Astrocyte (in vitro differentiated cells and primary cell): ENCODE results near the gene CNKSR3. TPM values are rescaled to one million over a fixed set of nuclear protein-coding genes. Genes with fewer than 3 reads are reported as not detected.

ENCODE experiments used
- DNase-seq: peaks from one replicate; pipeline ENCODE4 v3.0.0-alpha.2; 2010; ENCODE audit warnings: low read depth
- FAIRE-seq: peaks from 2 replicates; lab custom pipeline; 2011; peaks lifted over from hg19 to GRCh38; lab: Jason Lieb, UNC
- H2AFZ ChIP-seq: 2 replicates; pipeline ENCODE4 v1.6.0; 2012; ENCODE audit warnings: low read depth, low read length, inconsistent platforms
- H3K27ac ChIP-seq: 2 replicates; pipeline ENCODE4 v1.5.1; 2011; ENCODE audit warnings: low read depth, low read length, inconsistent platforms
- H3K27me3 ChIP-seq: 2 replicates; pipeline ENCODE4 v1.6.0; 2011; ENCODE audit warnings: low read length, inconsistent platforms; ENCODE audit not compliant: insufficient read depth
- H3K36me3 ChIP-seq: 2 replicates; pipeline ENCODE4 v1.5.1; 2011; ENCODE audit warnings: low read length, inconsistent platforms; ENCODE audit not compliant: insufficient read depth
- H3K4me1 ChIP-seq: 2 replicates; pipeline ENCODE4 v1.5.1; 2011; ENCODE audit warnings: low read length, inconsistent platforms; ENCODE audit not compliant: insufficient read depth
- H3K4me2 ChIP-seq: 2 replicates; pipeline ENCODE4 v1.6.0; 2012; ENCODE audit warnings: low read length, inconsistent platforms
- H3K4me3 ChIP-seq: 2 replicates; pipeline ENCODE4 v1.5.1; 2011; ENCODE audit warnings: low read depth, mild to moderate bottlenecking, low read length, inconsistent platforms; ENCODE audit not compliant: insufficient read depth
- H3K79me2 ChIP-seq: 2 replicates; pipeline ENCODE4 v1.6.0; 2012; ENCODE audit warnings: mild to moderate bottlenecking, low read length, inconsistent platforms; ENCODE audit not compliant: insufficient read depth
- H3K9ac ChIP-seq: 2 replicates; pipeline ENCODE4 v1.6.0; 2012; ENCODE audit warnings: mild to moderate bottlenecking, low read length, inconsistent platforms
- H3K9me3 ChIP-seq: 2 replicates; pipeline ENCODE4 v1.5.1; 2012; ENCODE audit warnings: low read depth, mild to moderate bottlenecking, low read length, inconsistent platforms; ENCODE audit not compliant: insufficient read depth
- H4K20me1 ChIP-seq: 2 replicates; pipeline ENCODE4 v1.6.0; 2012; ENCODE audit warnings: low read length, inconsistent platforms; ENCODE audit not compliant: insufficient read depth
- H3K27ac Mint-ChIP-seq: one replicate; pipeline ENCODE4 v1.8.0; 2021; ENCODE audit warnings: mild to moderate bottlenecking, mixed read lengths; ENCODE audit not compliant: unreplicated experiment
- H3K27me3 Mint-ChIP-seq: one replicate; pipeline ENCODE4 v1.8.0; 2021; ENCODE audit warnings: low read depth, mixed read lengths; ENCODE audit not compliant: unreplicated experiment
- H3K36me3 Mint-ChIP-seq: one replicate; pipeline ENCODE4 v1.8.0; 2021; ENCODE audit warnings: low read depth, mixed read lengths; ENCODE audit not compliant: unreplicated experiment
- H3K4me1 Mint-ChIP-seq: one replicate; pipeline ENCODE4 v1.8.0; 2021; ENCODE audit warnings: low read depth, mixed read lengths; ENCODE audit not compliant: unreplicated experiment
- H3K4me3 Mint-ChIP-seq: one replicate; pipeline ENCODE4 v1.8.0; 2021; ENCODE audit warnings: mild to moderate bottlenecking, moderate library complexity, mixed read lengths; ENCODE audit not compliant: unreplicated experiment
- H3K9me3 Mint-ChIP-seq: one replicate; pipeline ENCODE4 v1.8.0; 2021; ENCODE audit warnings: mild to moderate bottlenecking, mixed read lengths; ENCODE audit not compliant: unreplicated experiment
- CTCF ChIP-seq: IDR thresholded peaks from 2 replicates; pipeline ENCODE4 v1.5.1; 2011; ENCODE audit warnings: low read depth, mild to moderate bottlenecking, inconsistent platforms, low read length, moderate library complexity; ENCODE audit not compliant: insufficient read depth
- EZH2 ChIP-seq: IDR thresholded peaks from 2 replicates; pipeline ENCODE4 v1.6.1; 2012; ENCODE audit warnings: mild to moderate bottlenecking, low read length, inconsistent platforms; ENCODE audit not compliant: insufficient read depth
- total RNA-seq: library from RNA; stranded (reverse); gene quantifications from 2 replicates; pipeline ENCODE4 v1.2.1, GENCODE V29; 2021

Gene CNKSR3
- total RNA-seq, 1 donor from 2014 or later: 11.1 TPM

GRCh38 chr6:154359161-154359574, 151.3 kb downstream of the CNKSR3 start:
- Histone ChIP-seq H3K27me3 (no peaks in the 10 kb centered on the region), H3K4me3 (no peak overlapping the region), H2AFZ (peak overlapping the region; percentile 43), H3K4me1 (peaks cover 3% of the 10 kb centered on the region), H3K9me3 (no peaks in the 10 kb centered on the region), H4K20me1 (no peaks in the 10 kb centered on the region), H3K9ac (no peak overlapping the region), H3K79me2 (no peaks in the 10 kb centered on the region), H3K36me3 (no peaks in the 10 kb centered on the region), H3K4me2 (peak overlapping the region; percentile 71), H3K27ac (no peak overlapping the region)
- no peaks in the 10 kb centered on the region for H3K36me3 Mint-ChIP-seq
- DNase-seq: no peak
- TF ChIP-seq CTCF: no peak
- TF ChIP-seq EZH2: no peak
- no peak for FAIRE-seq
- no peaks in the 10 kb centered on the region for H3K9me3 Mint-ChIP-seq
- no peak overlapping the region for H3K27ac Mint-ChIP-seq
- no peak overlapping the region for H3K4me3 Mint-ChIP-seq
- peaks cover 1% of the 10 kb centered on the region for H3K27me3 Mint-ChIP-seq
- H3K4me1 Mint-ChIP-seq: peaks cover 1% of the 10 kb centered on the region

DNA sequence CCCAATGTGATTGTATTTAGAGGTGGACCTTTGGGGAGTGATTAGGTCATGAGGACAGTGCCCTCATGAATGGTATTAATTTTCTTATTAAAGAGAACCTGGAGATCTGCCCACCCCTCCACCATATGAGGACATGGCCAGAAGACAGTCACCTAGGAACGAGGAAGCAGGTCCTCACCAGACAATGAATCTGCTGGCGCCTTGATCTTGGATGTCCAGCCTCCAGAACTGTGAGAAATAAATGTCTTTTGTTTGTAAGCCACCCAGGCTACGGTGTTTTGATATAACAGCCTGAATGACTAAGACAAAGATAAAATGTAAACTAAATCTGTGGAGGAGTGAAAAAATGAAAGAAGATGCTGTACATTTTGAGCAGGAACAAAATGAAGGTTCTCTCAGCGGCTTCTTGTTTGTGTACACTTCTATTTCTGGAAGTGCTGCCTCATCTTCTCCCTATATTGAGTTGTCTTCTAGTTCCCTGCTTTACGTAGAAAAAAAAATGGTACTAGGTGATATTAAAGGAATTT, 152.4 kb downstream of the CNKSR3 start:
- DNase-seq (no peak), FAIRE-seq (no peak)
- Histone ChIP-seq H3K4me1 (peaks cover 3% of the 10 kb centered on the region), H3K4me2 (no peak overlapping the region), H3K9me3 (no peaks in the 10 kb centered on the region), H2AFZ (no peak overlapping the region), H3K36me3 (no peaks in the 10 kb centered on the region), H3K4me3 (no peak overlapping the region), H3K27me3 (no peaks in the 10 kb centered on the region), H3K9ac (no peak overlapping the region), H4K20me1 (no peaks in the 10 kb centered on the region), H3K27ac (no peak overlapping the region), H3K79me2 (no peaks in the 10 kb centered on the region)
- no peaks in the 10 kb centered on the region for H3K36me3 Mint-ChIP-seq
- H3K9me3 Mint-ChIP-seq: no peaks in the 10 kb centered on the region
- H3K27ac Mint-ChIP-seq: no peak overlapping the region
- H3K4me1 Mint-ChIP-seq: peaks cover 1% of the 10 kb centered on the region
- no peak for TF ChIP-seq CTCF
- no peak for TF ChIP-seq EZH2
- no peak overlapping the region for H3K4me3 Mint-ChIP-seq
- peaks cover 1% of the 10 kb centered on the region for H3K27me3 Mint-ChIP-seq

- DNase-seq (no peak), FAIRE-seq (no peak)
- H3K9me3 Mint-ChIP-seq: no peaks in the 10 kb centered on the region
- Histone ChIP-seq H3K4me3 (no peak within 1 kb of the TSS), H3K9me3 (no peaks in the 10 kb centered on the region), H2AFZ (no peak within 1 kb of the TSS), H3K4me1 (peaks cover 3% of the 10 kb centered on the region), H3K27ac (no peak within 1 kb of the TSS), H3K36me3 (no peaks in the 10 kb centered on the region), H3K4me2 (no peak within 1 kb of the TSS), H3K27me3 (no peaks in the 10 kb centered on the region), H3K9ac (no peak within 1 kb of the TSS), H3K79me2 (no peaks in the 10 kb centered on the region), H4K20me1 (no peaks in the 10 kb centered on the region)
- H3K36me3 Mint-ChIP-seq: no peaks in the 10 kb centered on the region
- peaks cover 1% of the 10 kb centered on the region for H3K4me1 Mint-ChIP-seq
- peaks cover 1% of the 10 kb centered on the region for H3K27me3 Mint-ChIP-seq
- no peak for TF ChIP-seq EZH2
- no peak for TF ChIP-seq CTCF
- H3K27ac Mint-ChIP-seq: no peak within 1 kb of the TSS
- no peak within 1 kb of the TSS for H3K4me3 Mint-ChIP-seq
Measured at GRCh38 chr6:154356690-154357089, 153.8 kb downstream of the CNKSR3 start, which contains the start of gene IPCEF1. TSS of gene IPCEF1 (minus strand) at chr6:154356803. CDS start at chr6:154265947, 90,856 bp downstream.
